Stimulated activated effector memory CD8-positive, alpha-beta T cell treated with anti-CD3 and anti-CD28 coated beads, Interleukin-12 subunit alpha, Interleukin-12 subunit beta, amount 100 ng/mL, for 72 hours (primary cell): ENCODE results near the gene ARL2BP.

Experiments
- ATAC-seq: fragments of 150-1000 bp; cut with Tn5 transposase; 2 replicates; pipeline ENCODE4 v1.10.0; 2021
- DNase-seq, 2 donors: peaks; one replicate each; pipeline ENCODE4 v3.0.0; 2021 to 2022; ENCODE audit warnings: low spot score in 2 of 2
- H3K27ac Mint-ChIP-seq: one replicate; pipeline ENCODE4 v1.8.0; 2022; ENCODE audit warnings: mild to moderate bottlenecking, mixed read lengths
- H3K36me3 Mint-ChIP-seq: one replicate; pipeline ENCODE4 v1.8.0; 2022; ENCODE audit warnings: mild to moderate bottlenecking, mixed read lengths
- H3K4me1 Mint-ChIP-seq: one replicate; pipeline ENCODE4 v1.8.0; 2022; ENCODE audit warnings: mixed read lengths
- H3K4me3 Mint-ChIP-seq: one replicate; pipeline ENCODE4 v1.8.0; 2022; ENCODE audit warnings: mild to moderate bottlenecking, mixed read lengths
- H3K9me3 Mint-ChIP-seq: one replicate; pipeline ENCODE4 v1.8.0; 2022; ENCODE audit warnings: mixed read lengths

ARL2BP gene

GRCh38 chr16:57252148-57252721 is 7.2 kb downstream of the ARL2BP start:
- Mint-ChIP-seq H3K4me1 (no peaks in the 10 kb centered on the region), H3K27ac (no peak overlapping the region), H3K4me3 (no peak overlapping the region), H3K36me3 (peaks cover 76% of the 10 kb centered on the region), H3K9me3 (no peaks in the 10 kb centered on the region)
- ATAC-seq: no peak
- no peak for DNase-seq

DNA sequence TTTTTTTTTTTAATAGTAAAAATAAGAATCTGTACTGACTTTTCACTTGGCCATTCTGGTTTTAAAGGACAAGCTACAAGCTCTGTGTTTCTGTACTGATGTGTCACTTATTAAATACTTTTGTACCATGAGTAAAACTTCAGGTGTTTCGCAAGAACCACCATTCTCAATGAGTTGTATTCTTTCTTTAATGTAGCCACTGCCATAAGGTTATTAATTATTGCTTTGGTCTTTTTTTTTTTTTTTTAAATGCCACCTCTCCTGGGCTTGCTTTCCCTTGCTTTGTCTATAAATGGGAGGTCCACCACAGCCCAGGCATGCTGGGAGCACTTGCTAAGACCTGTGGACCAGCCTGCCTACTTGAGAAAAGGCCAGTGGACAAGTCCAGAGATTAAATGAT is 8.4 kb downstream of the ARL2BP start:
- DNase-seq: no peak
- Mint-ChIP-seq H3K9me3 (no peaks in the 10 kb centered on the region), H3K36me3 (peaks cover 64% of the 10 kb centered on the region), H3K4me1 (no peaks in the 10 kb centered on the region), H3K4me3 (no peak overlapping the region), H3K27ac (no peak overlapping the region)
- no peak for ATAC-seq

GRCh38 chr16:57255686-57256415 is 10.8 kb downstream of the ARL2BP start:
- ATAC-seq (no peak), DNase-seq (no peak)
- Mint-ChIP-seq H3K36me3 (peaks cover 40% of the 10 kb centered on the region), H3K9me3 (no peaks in the 10 kb centered on the region), H3K27ac (peak overlapping the region; percentile 65), H3K4me3 (no peak overlapping the region), H3K4me1 (peaks cover 7% of the 10 kb centered on the region)

DNA sequence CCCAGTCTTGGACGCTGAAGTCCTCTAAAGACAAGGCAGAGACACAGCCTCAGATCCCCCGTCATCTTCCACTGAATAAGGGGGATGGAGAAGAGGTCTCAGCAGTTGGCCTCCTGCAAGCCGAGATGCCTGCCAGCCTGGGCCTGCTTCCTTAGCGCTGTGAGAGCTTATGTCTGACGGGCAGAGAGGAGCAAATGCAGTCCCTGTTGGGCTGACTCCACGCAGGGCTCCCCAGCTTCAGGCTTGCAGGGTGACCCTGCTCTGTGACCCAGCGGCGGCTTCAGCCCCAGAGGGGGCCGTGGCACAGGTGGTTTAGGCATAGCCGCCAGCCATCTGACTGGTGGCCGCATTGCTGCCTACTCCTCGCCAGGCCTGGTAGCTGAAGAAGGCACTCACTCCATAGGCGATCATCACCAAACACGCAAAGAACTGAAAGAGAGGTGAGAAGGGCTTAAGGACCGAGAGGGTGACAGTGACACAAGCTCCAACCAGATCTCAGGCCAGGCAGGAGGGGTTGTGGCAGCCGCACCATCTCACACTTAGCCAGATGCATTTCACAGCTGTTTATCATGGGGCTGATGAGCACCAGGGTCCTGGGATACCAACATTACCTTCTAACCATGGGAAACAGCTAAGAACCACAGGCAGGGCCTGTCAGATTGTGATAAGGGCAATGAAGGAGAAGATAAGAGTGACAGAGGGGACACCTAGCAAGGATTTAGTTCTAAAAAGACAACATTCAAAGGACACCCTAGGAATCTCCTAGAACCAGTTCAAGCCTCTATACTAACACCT is 11.7 kb downstream of the ARL2BP start:
- H3K4me1 Mint-ChIP-seq: peaks cover 7% of the 10 kb centered on the region
- no peak overlapping the region for H3K4me3 Mint-ChIP-seq
- H3K27ac Mint-ChIP-seq: peak overlapping the region; percentile 65
- peaks cover 31% of the 10 kb centered on the region for H3K36me3 Mint-ChIP-seq
- H3K9me3 Mint-ChIP-seq: no peaks in the 10 kb centered on the region
- no peak for DNase-seq
- ATAC-seq: no peak

DNA sequence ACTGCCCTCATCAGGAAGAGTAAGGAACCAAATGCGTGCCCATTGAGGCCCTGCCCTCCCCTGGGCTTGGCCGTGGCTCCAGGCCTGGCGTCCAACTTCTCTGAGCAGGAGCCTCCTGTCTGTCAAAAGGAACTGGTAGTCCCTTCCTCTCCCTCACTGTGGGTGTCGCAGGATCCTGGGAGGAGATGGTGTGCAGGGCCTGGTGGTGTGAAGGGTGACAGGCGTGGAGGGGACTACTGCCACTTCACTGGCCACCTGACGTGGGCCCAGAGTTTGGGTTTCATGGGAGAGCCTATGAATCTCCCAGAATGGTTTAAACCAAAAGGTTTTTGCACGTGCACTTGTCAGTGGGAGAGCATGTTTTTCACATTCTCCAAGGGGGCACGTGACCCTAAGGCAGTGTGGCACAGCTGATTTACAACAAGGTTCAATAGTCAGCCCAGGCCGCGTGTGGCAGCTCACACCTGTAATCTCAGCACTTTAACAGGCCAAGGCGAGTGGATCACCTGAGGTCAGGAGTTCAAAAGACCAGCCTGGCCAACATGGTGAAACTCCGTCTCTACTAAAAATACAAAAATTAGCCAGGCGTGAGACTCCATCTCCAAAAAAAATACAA is 12.5 kb downstream of the ARL2BP start:
- DNase-seq (no peak), ATAC-seq (no peak)
- H3K27ac Mint-ChIP-seq: no peak overlapping the region
- H3K9me3 Mint-ChIP-seq: no peaks in the 10 kb centered on the region
- peaks cover 23% of the 10 kb centered on the region for H3K36me3 Mint-ChIP-seq
- H3K4me3 Mint-ChIP-seq: no peak overlapping the region
- H3K4me1 Mint-ChIP-seq: peaks cover 7% of the 10 kb centered on the region

DNA sequence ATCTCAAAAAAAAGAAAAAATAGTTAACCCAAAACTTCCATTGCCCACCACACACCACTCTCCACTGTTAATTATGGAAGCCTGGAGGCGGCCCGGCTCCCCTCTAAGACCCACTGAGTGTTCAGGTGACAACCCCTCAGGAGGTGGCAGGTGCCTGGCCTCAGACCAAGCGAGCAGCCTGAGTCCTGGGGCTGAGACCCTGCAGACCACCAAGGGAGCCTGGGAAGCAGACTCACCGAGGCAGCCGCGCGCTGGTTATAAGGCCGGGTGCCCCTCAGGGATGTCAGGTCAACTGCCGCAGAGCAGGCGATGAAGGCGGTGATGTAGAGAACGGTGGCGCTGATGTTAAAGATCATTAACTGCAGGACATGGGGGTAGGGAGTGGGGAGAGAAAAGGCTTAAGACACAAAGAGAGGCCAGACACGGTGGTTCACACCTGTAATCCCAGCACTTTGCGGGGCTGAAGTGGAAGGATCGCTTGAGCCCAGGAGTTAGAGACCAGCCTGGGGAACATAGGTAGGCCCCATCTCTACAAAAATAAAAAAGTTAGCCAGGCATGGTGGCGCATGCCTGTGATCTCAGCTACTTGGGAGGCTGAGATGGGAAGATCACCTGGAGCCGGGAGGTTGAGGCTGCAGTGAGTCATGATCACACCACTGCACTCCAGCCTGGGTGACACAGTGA is 13.3 kb downstream of the ARL2BP start:
- Mint-ChIP-seq H3K4me3 (no peak overlapping the region), H3K9me3 (no peaks in the 10 kb centered on the region), H3K4me1 (peaks cover 7% of the 10 kb centered on the region), H3K36me3 (peaks cover 15% of the 10 kb centered on the region), H3K27ac (no peak overlapping the region)
- no peak for ATAC-seq
- no peak for DNase-seq

DNA sequence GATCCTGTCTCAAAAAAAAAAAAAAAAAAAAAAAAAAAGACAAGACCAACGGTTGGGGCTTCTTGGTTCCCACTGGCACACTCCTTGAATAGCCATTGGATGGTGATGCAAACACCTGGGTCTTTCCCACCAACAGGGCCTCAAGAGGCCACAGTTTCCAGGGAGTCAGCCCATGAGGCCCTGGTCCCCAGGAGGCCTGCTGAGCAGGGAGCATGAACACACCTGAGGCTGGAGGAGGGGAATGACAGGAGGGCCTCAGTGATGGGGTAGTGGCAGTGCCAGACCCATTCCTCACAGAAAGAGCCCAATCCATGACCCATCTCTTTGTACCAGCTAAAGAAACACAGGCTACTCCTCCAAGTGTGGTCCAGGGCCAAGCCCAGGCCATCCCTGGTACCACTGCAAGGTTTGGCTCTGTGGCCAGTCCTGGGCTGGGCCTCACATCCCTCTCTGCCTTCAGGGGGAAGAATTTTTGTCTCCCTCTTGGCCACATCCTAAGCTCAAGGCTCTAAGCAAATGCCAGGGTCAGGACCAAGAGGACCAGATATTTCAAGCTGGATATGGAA is 13.9 kb downstream of the ARL2BP start:
- ATAC-seq: no peak
- Mint-ChIP-seq H3K27ac (no peak overlapping the region), H3K9me3 (no peaks in the 10 kb centered on the region), H3K36me3 (peaks cover 11% of the 10 kb centered on the region), H3K4me1 (peaks cover 7% of the 10 kb centered on the region), H3K4me3 (no peak overlapping the region)
- DNase-seq: no peak

DNA sequence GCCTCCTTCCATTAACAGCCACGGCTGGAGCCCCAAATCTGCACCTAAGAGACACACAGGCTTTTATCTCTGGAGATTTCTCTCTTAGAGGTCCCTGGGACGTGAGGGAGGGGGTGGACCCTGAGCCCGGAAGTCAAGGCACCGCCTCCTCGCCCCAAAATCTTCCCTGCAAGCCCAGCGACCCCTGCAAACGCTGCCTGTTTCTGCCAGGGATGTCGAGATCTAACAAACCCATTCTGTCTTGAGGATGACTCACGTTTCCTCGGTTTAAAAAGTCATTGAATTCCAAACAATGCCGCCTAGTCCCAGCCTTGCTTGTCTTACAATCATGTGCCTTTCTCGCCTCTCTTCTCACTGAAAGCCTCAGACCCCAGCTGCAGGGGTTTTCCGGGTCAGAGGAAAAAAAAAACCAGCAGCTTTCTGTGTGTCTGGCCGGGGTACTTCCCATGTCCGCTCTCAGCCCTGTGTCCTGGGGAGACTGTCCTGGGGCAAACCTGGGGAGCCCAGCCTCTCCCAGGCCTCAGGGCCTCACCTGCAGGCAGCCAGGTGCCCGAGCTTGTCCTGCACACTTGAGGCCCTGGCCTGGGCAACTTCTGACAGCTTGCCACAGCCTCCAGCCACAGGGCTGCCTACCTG is 15.4 kb downstream of the ARL2BP start:
- Mint-ChIP-seq H3K4me1 (peaks cover 7% of the 10 kb centered on the region), H3K9me3 (no peaks in the 10 kb centered on the region), H3K27ac (peak overlapping the region; percentile 86), H3K4me3 (peak overlapping the region; percentile 39), H3K36me3 (no peaks in the 10 kb centered on the region)
- ATAC-seq (peak; percentile 7), DNase-seq (no peak)

DNA sequence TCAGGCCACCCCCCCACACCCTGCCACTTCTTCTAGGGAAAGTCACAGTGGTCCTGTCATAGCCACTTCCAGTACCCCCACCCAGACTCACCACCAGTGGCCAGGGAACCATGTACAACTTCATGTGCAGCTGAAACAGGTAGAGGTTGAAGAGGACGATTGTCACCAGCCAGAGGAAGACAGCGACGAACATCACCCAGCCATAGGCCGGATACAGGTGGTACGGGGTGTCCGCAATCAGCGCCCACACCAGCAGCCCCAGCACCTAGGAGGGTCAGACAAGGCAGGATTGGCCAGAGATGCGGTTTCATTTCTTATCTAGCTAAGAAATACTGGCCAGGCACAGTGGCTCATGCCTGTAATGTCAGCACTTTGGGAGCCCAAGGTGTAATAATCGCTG is 16.7 kb downstream of the ARL2BP start:
- Mint-ChIP-seq H3K36me3 (no peaks in the 10 kb centered on the region), H3K4me1 (peaks cover 15% of the 10 kb centered on the region), H3K4me3 (no peak overlapping the region), H3K27ac (no peak overlapping the region), H3K9me3 (no peaks in the 10 kb centered on the region)
- no peak for DNase-seq
- no peak for ATAC-seq

- no peak for DNase-seq
- no peak overlapping the region for H3K4me3 Mint-ChIP-seq
- no peaks in the 10 kb centered on the region for H3K36me3 Mint-ChIP-seq
- H3K9me3 Mint-ChIP-seq: no peaks in the 10 kb centered on the region
- ATAC-seq: no peak
- peaks cover 20% of the 10 kb centered on the region for H3K4me1 Mint-ChIP-seq
- H3K27ac Mint-ChIP-seq: peak overlapping the region; percentile 66
Observed at GRCh38 chr16:57262841-57263540, 17.9 kb downstream of the ARL2BP start.

GRCh38 chr16:57263541-57264351 is 18.7 kb downstream of the ARL2BP start:
- peaks cover 20% of the 10 kb centered on the region for H3K4me1 Mint-ChIP-seq
- H3K4me3 Mint-ChIP-seq: no peak overlapping the region
- no peaks in the 10 kb centered on the region for H3K36me3 Mint-ChIP-seq
- no peaks in the 10 kb centered on the region for H3K9me3 Mint-ChIP-seq
- DNase-seq (no peak), ATAC-seq (no peak)
- H3K27ac Mint-ChIP-seq: peak overlapping the region; percentile 66

- H3K4me1 Mint-ChIP-seq: peaks cover 20% of the 10 kb centered on the region
- H3K36me3 Mint-ChIP-seq: no peaks in the 10 kb centered on the region
- DNase-seq (no peak), ATAC-seq (no peak)
- H3K9me3 Mint-ChIP-seq: no peaks in the 10 kb centered on the region
- H3K27ac Mint-ChIP-seq: no peak overlapping the region
- no peak overlapping the region for H3K4me3 Mint-ChIP-seq
Observed at GRCh38 chr16:57264381-57264780, 19.3 kb downstream of the ARL2BP start.

DNA sequence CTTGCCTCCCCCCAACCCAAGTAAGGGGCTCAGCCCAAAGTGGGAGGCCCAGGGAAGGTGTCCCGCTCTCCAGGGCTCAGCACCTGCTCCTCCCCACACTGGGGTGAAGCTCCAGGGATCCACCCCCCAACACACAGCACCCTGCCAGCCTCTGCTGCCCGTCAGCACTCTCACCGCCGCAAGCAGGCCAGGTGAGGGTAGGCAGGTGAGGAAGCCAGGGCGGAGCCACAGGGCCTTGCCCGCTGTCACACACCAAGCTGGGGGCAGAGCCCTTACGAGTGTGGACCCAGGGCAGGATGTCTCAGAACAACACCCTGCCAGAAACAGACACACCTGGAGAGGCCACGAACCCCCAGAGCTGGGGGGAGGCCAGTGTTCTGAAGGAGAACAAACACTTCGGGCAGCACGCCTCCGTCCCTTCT is 19.9 kb downstream of the ARL2BP start:
- H3K27ac Mint-ChIP-seq: no peak overlapping the region
- peaks cover 20% of the 10 kb centered on the region for H3K4me1 Mint-ChIP-seq
- ATAC-seq: no peak
- H3K4me3 Mint-ChIP-seq: no peak overlapping the region
- DNase-seq: no peak
- H3K36me3 Mint-ChIP-seq: no peaks in the 10 kb centered on the region
- no peaks in the 10 kb centered on the region for H3K9me3 Mint-ChIP-seq
